Measurements from ENCODE around the gene IL10RA.
"Not testable (repeated sequence)": the region's sequence is repeated elsewhere in the genome, so short reads cannot be mapped to it uniquely, and the experiment has no call there.

The IL10RA gene

DNA sequence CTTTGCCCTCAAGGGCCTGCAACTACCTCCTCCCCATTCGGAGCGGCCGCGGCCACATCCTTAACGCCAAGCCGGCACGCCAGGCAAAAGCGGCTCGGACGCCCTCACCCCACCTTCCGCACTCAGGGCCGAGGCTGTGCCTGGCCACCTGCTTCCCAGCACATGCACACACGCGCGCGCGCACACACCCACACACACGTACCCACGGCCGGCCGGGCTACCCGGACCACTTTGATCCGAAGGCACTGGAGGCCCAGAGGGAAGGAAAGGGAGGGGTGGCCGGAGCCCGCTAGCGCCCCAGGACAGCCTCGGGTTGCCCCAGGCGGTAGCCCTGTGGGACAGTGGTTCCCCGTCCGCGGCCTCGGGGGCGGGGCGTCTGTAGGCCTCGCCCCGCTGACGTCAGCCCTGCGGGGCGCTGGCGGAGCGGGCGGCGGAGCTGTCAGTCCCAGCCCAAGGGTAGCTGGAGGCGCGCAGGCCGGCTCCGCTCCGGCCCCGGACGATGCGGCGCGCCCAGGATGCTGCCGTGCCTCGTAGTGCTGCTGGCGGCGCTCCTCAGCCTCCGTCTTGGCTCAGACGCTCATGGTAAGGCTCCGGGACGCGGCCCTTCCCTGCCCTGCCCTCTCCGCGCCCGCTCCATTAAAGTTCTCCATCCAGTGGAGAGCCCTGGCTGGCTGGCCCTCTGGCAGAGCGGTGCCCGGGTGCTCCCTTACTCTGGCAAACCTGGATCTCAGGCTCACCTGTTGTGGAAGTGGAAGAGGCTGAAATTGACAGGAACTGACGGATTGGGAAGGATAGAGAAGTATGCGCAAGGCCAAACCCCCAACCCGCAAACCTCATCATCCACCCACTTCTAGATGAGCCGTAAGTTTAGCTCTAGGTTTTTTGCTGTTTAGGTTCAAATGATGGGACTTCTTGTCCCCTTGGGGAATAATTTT lies at the start of gene IL10RA:
TSS of gene IL10RA (plus strand) at position 442 of the 935 bp plus-strand sequence. CDS start at position 516, 74 bp downstream.
- peak; percentile 87 for DNase-seq (ENCODE audit: low spot score)

- DNase-seq (ENCODE audit: low spot score), result no peak
Observed at GRCh38 chr11:117936973-117937372, 49.2 kb upstream of the IL10RA start.

GRCh38 chr11:117940736-117941135 lies 45.5 kb upstream of the IL10RA start:
- no peak for DNase-seq (ENCODE audit: low spot score)

DNA sequence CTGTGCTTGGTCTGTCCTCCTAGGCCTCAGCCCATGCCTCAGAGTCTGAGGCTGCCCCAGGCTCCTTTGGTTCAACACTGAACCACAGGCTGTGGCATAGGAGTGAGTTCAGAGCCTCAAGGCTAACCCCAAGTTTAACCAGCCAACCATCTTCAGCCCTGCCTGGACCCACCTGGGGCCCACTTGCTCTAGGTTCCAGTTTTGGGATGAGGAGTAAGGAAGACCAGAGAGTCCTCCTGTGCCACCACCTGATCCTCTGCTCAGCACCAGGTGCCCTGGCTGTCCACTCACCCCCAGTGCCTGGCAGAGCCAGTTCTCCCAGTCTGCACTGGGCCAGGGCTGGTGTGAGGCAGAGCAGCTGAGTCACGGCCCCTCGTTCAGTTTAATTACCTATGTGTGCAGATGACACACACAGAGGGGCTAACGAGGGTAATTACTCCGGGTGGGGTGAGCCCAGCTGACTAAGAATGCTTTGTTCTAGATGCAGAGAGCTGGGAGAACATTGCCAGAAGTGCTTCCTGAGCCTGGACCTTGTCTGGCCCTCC lies 45.0 kb upstream of the IL10RA start:
- DNase-seq (ENCODE audit: low spot score), result no peak

DNA sequence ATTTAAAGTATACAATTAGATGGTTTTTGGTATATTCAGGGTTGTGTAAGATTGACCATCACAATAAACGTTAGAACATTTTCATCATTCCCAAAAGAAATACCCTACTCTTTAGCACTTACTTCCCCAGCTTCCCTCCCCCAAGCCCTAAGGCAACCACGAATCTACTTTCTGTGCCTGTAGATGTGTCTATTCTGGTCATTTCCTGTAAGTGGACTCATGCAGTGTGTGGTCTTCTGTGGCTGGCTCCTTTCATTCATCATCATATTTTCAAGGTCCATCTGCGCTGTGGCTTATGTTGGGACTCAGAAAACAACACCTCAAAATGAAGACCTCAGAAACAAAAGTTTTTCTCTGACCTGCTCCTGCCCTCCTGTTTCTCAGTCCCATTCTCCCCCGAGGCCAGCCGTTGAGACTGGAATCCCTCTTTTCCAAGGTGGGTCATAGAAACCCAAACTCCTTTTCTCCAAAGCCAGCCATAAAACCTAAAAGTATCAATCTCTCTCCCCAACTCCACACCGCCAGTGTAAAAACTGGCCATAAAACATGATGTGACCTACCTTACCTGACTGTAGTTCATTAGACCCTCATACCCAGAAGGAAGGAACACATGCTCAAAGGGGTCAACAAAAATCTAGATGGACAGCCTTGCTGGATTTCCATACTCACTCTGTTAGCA lies 44.1 kb upstream of the IL10RA start:
- DNase-seq (ENCODE audit: low spot score), result no peak

DNA sequence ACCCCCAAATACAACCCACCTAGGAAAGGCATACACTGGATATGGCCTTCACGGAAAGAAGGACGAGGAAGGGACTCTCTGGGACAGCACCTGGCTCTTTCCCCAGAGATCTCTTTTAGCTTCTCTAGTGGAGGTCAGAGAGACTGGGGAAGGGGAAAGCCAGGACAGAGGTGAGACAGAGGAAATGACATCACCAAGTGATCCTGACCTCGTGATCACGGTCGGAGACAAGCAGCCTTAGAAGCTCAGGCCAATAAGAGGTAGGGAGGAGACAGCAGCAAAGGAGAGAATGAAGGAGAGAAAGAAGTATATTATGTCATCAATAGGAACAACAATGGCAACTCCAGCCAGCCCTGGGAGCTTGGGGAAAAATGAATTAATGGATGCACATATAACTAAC lies 41.6 kb upstream of the IL10RA start:
- DNase-seq (ENCODE audit: low spot score), result no peak

DNA sequence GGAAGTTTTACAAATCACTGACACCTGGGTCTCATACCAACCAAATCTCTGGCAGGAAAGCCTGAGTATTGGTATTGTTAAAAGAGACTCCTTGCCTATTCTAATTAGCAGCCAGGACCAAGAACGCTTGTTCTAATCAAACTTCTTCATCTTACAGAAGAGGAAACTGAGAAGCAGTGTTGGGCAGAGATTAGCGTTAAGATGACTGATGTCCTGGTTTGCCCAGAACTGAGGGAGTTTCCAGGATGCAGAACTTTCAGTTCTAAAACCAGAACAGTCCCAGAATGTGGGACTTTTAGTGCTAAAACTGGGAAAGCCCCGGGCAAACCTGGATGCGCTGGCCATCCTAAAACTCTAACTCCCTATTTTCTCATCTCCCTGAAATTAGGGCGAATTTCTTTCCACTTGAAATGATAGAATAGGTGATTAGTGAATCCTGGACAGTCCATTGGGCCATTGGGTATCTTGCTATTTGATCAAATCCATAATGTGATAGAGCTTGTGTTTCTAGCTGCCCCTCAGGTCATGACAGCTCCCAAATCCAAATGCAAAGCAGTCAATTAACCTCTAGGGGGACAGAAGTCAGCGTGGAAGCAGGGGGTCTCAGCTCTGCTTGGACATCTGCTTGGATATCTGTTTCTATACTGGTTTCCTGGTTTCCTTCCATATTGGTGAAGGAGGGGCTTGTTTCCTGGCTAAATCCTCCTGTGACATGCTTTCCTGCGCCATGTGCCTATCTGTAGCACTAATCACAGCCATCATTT lies 41.0 kb upstream of the IL10RA start:
- DNase-seq (ENCODE audit: low spot score), result no peak

DNA sequence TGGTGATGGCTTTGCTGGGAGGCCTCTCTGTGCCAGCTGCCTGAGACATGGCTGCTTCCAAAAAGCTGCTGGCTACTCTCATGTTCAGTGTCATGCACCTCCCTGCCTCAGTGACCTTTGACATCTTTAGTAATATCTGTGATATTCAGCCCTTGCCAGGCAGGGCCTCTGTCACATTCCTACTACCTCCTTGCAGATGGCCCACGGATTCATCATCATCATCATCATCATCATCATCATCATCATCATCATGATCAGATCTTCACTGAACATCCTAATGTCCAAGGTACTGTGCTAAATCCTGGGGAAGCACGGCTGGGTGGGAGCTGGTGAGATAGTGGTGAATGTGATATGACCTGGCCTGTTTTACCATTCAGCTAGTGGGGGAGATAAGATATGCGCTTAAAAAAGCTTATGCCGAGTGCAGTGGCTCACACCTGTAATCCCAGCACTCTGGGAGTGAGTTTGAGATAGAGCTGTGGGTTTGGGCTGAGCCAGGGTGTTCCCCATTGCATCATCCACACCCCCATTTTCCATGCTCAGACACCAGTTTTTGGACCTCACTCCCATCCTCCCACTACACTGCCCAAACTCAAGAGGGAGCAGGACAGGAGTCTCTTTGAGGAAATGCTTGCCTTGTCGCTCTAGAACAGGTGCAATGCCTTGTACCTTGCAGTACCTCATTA lies 39.9 kb upstream of the IL10RA start:
- DNase-seq (ENCODE audit: low spot score), result no peak

DNA sequence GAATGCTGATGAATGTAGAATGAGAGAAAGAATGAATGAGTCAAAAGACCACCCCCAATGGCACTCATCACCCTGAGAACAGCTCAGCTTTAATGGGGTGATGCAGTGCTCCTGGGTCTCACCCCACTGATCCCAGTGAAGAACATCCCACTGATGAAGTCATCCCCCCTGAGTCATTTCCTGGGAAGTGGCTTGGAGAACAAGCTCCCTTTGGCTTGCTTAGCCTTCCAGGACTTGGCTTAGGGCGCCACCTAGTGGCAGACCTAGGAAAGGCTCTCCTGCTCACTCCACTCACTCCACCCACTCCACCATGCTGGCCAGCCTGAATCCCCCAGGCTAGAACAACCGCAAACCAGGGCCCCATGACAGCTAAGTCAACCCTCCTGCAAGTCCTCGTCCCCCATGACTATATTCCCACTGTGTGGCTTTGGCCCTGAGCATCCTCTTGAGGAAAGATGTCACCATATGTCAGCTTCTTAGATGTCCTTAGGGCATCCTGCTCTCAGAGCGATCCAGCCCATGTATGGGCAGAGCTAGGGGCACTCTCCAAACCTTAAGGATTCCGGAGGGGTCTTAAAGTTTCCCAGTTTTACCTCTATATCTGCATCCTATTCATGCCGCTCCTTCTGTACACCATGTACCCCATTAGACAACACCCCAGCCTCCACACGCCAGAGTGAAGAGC lies 39.2 kb upstream of the IL10RA start:
- peak; percentile 87 for DNase-seq (ENCODE audit: low spot score)

DNA sequence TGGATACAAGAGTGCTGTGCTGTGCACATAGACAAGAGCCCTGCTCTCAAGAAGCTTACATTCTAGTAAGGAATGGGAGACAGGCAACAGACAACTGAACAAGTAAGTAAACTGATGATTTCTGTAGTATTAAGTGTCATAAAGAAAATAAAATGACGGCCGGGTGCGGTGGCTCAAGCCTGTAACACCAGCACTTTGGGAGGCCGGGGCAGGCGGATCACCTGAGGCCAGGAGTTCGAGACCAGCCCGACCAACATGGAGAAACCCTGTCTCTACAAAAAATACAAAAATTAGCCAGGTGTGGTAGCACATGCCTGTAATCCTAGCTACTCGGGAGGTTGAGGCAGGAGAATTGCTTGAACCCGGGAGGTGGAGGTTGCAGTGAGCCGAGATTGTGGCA lies 38.4 kb upstream of the IL10RA start:
- DNase-seq (ENCODE audit: low spot score), result not testable (repeated sequence)

- DNase-seq (ENCODE audit: low spot score), result not testable (repeated sequence)
Observed at GRCh38 chr11:117948466-117948865, 37.7 kb upstream of the IL10RA start.

DNA sequence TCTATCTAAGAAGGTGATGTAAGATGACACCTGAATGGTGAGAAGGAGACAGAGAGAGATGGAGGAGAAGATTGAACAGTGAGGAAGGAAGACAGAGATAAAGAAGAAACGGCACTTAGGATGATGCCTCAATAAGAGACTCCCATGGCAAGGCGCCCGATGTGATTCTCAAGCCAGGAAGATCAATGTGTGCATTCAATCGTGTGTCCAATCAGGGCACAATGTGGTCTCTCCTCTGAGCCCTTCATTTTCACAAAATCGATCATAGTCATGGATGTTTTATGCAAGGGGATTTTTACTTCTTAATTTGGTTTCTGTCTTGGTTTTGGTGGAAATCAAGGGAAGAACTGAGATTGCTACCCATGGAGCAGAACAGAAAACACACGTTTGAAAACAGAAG lies 37.1 kb upstream of the IL10RA start:
- DNase-seq (ENCODE audit: low spot score), result no peak

- no peak for DNase-seq (ENCODE audit: low spot score)
Observed at GRCh38 chr11:117950301-117950700, 35.9 kb upstream of the IL10RA start.

- no peak for DNase-seq (ENCODE audit: low spot score)
Observed at GRCh38 chr11:117950993-117951961, 34.9 kb upstream of the IL10RA start.

GRCh38 chr11:117953024-117953671 lies 33.0 kb upstream of the IL10RA start:
- no peak for DNase-seq (ENCODE audit: low spot score)

DNA sequence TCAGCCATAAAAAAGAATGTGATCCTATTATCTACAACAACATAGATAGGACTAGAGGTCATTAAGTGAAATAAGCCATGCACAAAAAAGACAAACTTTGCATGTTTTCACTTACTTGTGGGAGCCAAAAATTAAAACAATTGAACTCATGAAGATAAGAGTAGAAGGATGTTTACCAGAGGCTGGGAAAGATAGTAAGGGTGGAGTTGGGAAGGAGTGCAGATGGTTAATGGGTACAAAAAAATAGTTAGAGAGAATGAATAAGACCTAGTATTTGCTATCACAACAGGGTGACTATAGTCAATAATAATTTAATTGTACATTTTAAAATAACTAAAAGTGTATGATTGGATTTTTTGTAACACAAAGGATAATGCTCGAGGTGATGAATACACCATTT lies 27.2 kb upstream of the IL10RA start:
- no peak for DNase-seq (ENCODE audit: low spot score)

GRCh38 chr11:117959438-117960149 lies 26.6 kb upstream of the IL10RA start:
- no peak for DNase-seq (ENCODE audit: low spot score)

GRCh38 chr11:117960406-117960805 lies 25.8 kb upstream of the IL10RA start:
- no peak for DNase-seq (ENCODE audit: low spot score)

DNA sequence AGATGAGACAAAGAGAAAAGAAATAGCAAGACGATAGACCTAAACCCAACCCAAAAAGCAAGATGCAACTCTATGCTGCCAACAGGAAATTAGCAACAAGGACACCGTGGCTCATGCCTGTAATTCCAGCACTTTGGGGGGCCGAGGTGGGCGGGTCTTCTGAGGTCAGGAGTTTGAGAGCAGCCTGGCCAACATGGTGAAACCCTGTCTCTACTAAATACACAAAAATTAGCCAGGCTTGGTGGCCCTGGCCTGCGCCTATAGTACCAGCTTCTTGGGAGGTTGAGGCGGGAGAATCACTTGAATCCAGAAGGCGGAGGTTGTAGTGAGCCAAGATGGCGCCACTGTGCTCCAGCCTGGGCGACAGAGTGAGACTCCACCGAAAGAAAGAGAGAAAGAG lies 24.3 kb upstream of the IL10RA start:
- no peak for DNase-seq (ENCODE audit: low spot score)

All from D341Med (cell line).